Astrocyte (in vitro differentiated cells and primary cell): ENCODE data around the gene SPATA1. TPM values are rescaled to one million over a fixed set of nuclear protein-coding genes. Genes with fewer than 3 reads are reported as not detected.

Source experiments
- DNase-seq: peaks from one replicate; pipeline ENCODE4 v3.0.0-alpha.2; 2010; ENCODE audit warnings: low read depth
- FAIRE-seq: peaks from 2 replicates; lab custom pipeline; 2011; peaks lifted over from hg19 to GRCh38; lab: Jason Lieb, UNC
- H2AFZ ChIP-seq: 2 replicates; pipeline ENCODE4 v1.6.0; 2012; ENCODE audit warnings: low read depth, low read length, inconsistent platforms
- H3K27ac ChIP-seq: 2 replicates; pipeline ENCODE4 v1.5.1; 2011; ENCODE audit warnings: low read depth, low read length, inconsistent platforms
- H3K27me3 ChIP-seq: 2 replicates; pipeline ENCODE4 v1.6.0; 2011; ENCODE audit warnings: low read length, inconsistent platforms; ENCODE audit not compliant: insufficient read depth
- H3K36me3 ChIP-seq: 2 replicates; pipeline ENCODE4 v1.5.1; 2011; ENCODE audit warnings: low read length, inconsistent platforms; ENCODE audit not compliant: insufficient read depth
- H3K4me1 ChIP-seq: 2 replicates; pipeline ENCODE4 v1.5.1; 2011; ENCODE audit warnings: low read length, inconsistent platforms; ENCODE audit not compliant: insufficient read depth
- H3K4me2 ChIP-seq: 2 replicates; pipeline ENCODE4 v1.6.0; 2012; ENCODE audit warnings: low read length, inconsistent platforms
- H3K4me3 ChIP-seq: 2 replicates; pipeline ENCODE4 v1.5.1; 2011; ENCODE audit warnings: low read depth, mild to moderate bottlenecking, low read length, inconsistent platforms; ENCODE audit not compliant: insufficient read depth
- H3K79me2 ChIP-seq: 2 replicates; pipeline ENCODE4 v1.6.0; 2012; ENCODE audit warnings: mild to moderate bottlenecking, low read length, inconsistent platforms; ENCODE audit not compliant: insufficient read depth
- H3K9ac ChIP-seq: 2 replicates; pipeline ENCODE4 v1.6.0; 2012; ENCODE audit warnings: mild to moderate bottlenecking, low read length, inconsistent platforms
- H3K9me3 ChIP-seq: 2 replicates; pipeline ENCODE4 v1.5.1; 2012; ENCODE audit warnings: low read depth, mild to moderate bottlenecking, low read length, inconsistent platforms; ENCODE audit not compliant: insufficient read depth
- H4K20me1 ChIP-seq: 2 replicates; pipeline ENCODE4 v1.6.0; 2012; ENCODE audit warnings: low read length, inconsistent platforms; ENCODE audit not compliant: insufficient read depth
- H3K27ac Mint-ChIP-seq: one replicate; pipeline ENCODE4 v1.8.0; 2021; ENCODE audit warnings: mild to moderate bottlenecking, mixed read lengths; ENCODE audit not compliant: unreplicated experiment
- H3K27me3 Mint-ChIP-seq: one replicate; pipeline ENCODE4 v1.8.0; 2021; ENCODE audit warnings: low read depth, mixed read lengths; ENCODE audit not compliant: unreplicated experiment
- H3K36me3 Mint-ChIP-seq: one replicate; pipeline ENCODE4 v1.8.0; 2021; ENCODE audit warnings: low read depth, mixed read lengths; ENCODE audit not compliant: unreplicated experiment
- H3K4me1 Mint-ChIP-seq: one replicate; pipeline ENCODE4 v1.8.0; 2021; ENCODE audit warnings: low read depth, mixed read lengths; ENCODE audit not compliant: unreplicated experiment
- H3K4me3 Mint-ChIP-seq: one replicate; pipeline ENCODE4 v1.8.0; 2021; ENCODE audit warnings: mild to moderate bottlenecking, moderate library complexity, mixed read lengths; ENCODE audit not compliant: unreplicated experiment
- H3K9me3 Mint-ChIP-seq: one replicate; pipeline ENCODE4 v1.8.0; 2021; ENCODE audit warnings: mild to moderate bottlenecking, mixed read lengths; ENCODE audit not compliant: unreplicated experiment
- EZH2 ChIP-seq: IDR thresholded peaks from 2 replicates; pipeline ENCODE4 v1.6.1; 2012; ENCODE audit warnings: mild to moderate bottlenecking, low read length, inconsistent platforms; ENCODE audit not compliant: insufficient read depth
- total RNA-seq: library from RNA; stranded (reverse); gene quantifications from 2 replicates; pipeline ENCODE4 v1.2.1, GENCODE V29; 2021
- TF ChIP-seq, protein P1 (sequence below): IDR thresholded peaks from 2 replicates; pipeline ENCODE4 v1.5.1; 2011; ENCODE audit warnings: low read depth, mild to moderate bottlenecking, inconsistent platforms, low read length, moderate library complexity; ENCODE audit not compliant: insufficient read depth

Gene SPATA1
- total RNA-seq, 1 donor from 2014 or later: 1.4 TPM

DNA sequence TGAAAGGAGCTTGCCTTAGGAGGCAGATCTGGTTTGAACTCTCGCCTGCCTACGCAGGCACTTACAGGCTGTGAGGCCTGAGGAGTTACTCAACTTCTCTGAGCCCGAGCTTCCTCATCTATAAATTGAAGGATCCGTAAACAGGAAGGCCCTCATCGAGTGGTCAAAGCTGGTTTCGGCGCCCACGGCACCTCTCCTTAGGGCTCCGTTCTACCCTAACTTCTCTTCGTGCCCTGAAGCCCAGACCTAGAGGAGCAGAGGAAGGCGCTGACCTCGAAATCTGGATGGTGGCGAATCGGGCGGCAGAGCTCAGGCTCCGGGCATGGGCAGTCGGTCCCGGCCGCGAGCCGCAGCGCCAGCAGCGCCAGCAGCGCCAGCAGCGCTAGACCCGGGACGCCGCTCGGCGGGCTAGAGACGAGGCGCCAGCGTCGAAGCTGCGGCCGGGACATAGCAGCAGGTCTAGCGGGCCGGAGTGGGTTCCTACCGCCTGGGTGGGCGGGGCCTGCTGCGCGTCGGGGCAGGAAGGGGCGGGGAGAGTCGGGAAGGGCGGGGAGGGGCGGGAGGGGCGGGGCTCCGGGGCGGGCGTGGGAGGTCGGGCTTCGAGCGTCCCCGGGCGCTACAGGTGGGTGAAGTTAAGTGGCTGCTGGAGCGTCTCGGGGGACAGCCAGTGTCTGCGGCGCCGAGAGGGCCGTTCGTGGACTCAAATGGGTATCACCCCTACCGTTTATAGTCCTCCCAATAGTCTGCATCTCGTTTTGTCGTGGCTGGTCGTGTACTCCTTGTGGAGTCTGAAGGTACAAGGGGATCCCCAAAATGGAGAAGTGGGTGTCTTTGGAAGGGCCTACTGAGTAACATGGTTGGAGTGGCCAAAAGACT, 68.0 kb downstream of the SPATA1 start, which contains the start of gene CTBS:
TSS of gene CTBS (minus strand) at position 474 of the 876 bp plus-strand sequence. CDS start at position 449, 25 bp downstream.
- peaks cover 7% of the 10 kb centered on the region for H3K79me2 ChIP-seq
- Mint-ChIP-seq H3K36me3 (peaks cover 3% of the 10 kb centered on the region), H3K9me3 (peaks cover 2% of the 10 kb centered on the region), H3K4me3 (peak within 1 kb of the TSS; percentile 94), H3K27ac (peak within 1 kb of the TSS; percentile 99), H3K27me3 (no peaks in the 10 kb centered on the region), H3K4me1 (peaks cover 18% of the 10 kb centered on the region)
- TF ChIP-seq EZH2: no peak
- TF ChIP-seq, protein P1, sequence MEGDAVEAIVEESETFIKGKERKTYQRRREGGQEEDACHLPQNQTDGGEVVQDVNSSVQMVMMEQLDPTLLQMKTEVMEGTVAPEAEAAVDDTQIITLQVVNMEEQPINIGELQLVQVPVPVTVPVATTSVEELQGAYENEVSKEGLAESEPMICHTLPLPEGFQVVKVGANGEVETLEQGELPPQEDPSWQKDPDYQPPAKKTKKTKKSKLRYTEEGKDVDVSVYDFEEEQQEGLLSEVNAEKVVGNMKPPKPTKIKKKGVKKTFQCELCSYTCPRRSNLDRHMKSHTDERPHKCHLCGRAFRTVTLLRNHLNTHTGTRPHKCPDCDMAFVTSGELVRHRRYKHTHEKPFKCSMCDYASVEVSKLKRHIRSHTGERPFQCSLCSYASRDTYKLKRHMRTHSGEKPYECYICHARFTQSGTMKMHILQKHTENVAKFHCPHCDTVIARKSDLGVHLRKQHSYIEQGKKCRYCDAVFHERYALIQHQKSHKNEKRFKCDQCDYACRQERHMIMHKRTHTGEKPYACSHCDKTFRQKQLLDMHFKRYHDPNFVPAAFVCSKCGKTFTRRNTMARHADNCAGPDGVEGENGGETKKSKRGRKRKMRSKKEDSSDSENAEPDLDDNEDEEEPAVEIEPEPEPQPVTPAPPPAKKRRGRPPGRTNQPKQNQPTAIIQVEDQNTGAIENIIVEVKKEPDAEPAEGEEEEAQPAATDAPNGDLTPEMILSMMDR: no peak
- peak within 1 kb of the TSS; percentile 79 for H3K4me3 ChIP-seq
- no peaks in the 10 kb centered on the region for H4K20me1 ChIP-seq
- H3K4me2 ChIP-seq: peak within 1 kb of the TSS; percentile 93
- peak within 1 kb of the TSS; percentile 97 for H3K27ac ChIP-seq
- DNase-seq (peak; percentile 76), FAIRE-seq (no peak)
- peak within 1 kb of the TSS; percentile 93 for H2AFZ ChIP-seq
- no peaks in the 10 kb centered on the region for H3K9me3 ChIP-seq
- H3K9ac ChIP-seq: peak within 1 kb of the TSS; percentile 94
- H3K36me3 ChIP-seq: peaks cover 4% of the 10 kb centered on the region
- no peaks in the 10 kb centered on the region for H3K27me3 ChIP-seq
- H3K4me1 ChIP-seq: peaks cover 21% of the 10 kb centered on the region

DNA sequence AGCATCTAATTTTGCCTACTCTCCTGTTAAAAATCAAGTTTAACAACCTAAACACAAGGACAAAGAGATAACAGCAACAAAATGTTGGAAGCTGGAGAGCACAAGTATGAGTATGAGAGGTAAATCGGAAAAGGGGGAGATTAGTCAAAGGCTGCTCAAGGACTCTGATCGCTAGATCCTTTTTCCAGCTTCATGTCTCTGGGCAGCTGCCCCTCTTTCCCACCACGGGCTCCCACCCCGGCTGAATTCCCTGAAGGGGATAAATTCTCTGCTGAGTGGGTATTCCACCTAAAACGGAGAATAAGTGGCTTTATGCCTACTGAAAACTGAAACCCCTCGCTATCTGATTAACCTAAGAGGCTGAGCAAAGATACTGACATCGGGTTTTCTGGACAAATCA, 68.8 kb downstream of the SPATA1 start:
- H3K9me3 ChIP-seq: no peaks in the 10 kb centered on the region
- no peaks in the 10 kb centered on the region for H3K36me3 ChIP-seq
- H3K36me3 Mint-ChIP-seq: peaks cover 2% of the 10 kb centered on the region
- peaks cover 2% of the 10 kb centered on the region for H3K9me3 Mint-ChIP-seq
- H3K4me1 Mint-ChIP-seq: peaks cover 18% of the 10 kb centered on the region
- H3K4me3 Mint-ChIP-seq: peak overlapping the region; percentile 78
- H3K79me2 ChIP-seq: peaks cover 7% of the 10 kb centered on the region
- H3K27ac Mint-ChIP-seq: peak overlapping the region; percentile 75
- no peak for DNase-seq
- TF ChIP-seq, protein P1: no peak
- no peak for TF ChIP-seq EZH2
- no peak overlapping the region for H3K27ac ChIP-seq
- peak overlapping the region; percentile 93 for H2AFZ ChIP-seq
- H3K4me2 ChIP-seq: peak overlapping the region; percentile 86
- peak overlapping the region; percentile 63 for H3K4me3 ChIP-seq
- H3K4me1 ChIP-seq: peaks cover 21% of the 10 kb centered on the region
- no peak for FAIRE-seq
- H3K27me3 ChIP-seq: no peaks in the 10 kb centered on the region
- no peaks in the 10 kb centered on the region for H3K27me3 Mint-ChIP-seq
- H4K20me1 ChIP-seq: no peaks in the 10 kb centered on the region
- H3K9ac ChIP-seq: peak overlapping the region; percentile 31
